Activated CD8-positive, alpha-beta memory T cell treated with anti-CD3 and anti-CD28 coated beads for 48 hours (primary cell): ENCODE data around the gene HADH.
"Not testable (repeated sequence)": the region's sequence is repeated elsewhere in the genome, so short reads cannot be mapped to it uniquely, and the experiment has no call there.

Source experiments
- DNase-seq, 3 experiments: peaks; one replicate each; pipeline ENCODE4 v3.0.0-alpha.2; 2020; ENCODE audit warnings: low read depth in 2 of 3, low spot score in 2 of 3

Gene HADH

GRCh38 chr4:107989537-107990386 is at the start of gene HADH:
Gene HADH (plus strand): TSS chr4:107989889. CDS start chr4:107989933, 44 bp downstream.
- peak; percentile 72 to 86 (median 80) for DNase-seq

DNA sequence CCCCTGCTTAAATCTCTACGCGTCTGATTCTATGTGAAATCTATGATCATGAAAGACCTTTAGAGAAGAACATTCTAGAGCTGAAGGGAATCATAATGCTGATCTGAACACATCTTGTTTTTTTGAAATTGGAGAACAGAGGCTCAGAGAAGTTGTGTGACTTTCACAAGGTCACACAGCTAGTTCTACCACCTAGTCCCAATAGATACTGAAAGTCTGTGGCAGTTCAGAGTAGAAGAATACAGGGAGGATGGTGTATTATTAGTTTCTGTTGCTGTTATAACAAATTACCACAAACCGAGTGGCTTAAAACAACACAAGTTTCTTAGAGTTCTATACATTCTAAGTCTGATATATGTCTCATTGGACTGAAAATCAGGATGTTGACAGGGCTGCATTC is 43.9 kb upstream of the HADH start:
- no peak for DNase-seq

GRCh38 chr4:107950746-107951540 is 38.7 kb upstream of the HADH start:
- DNase-seq, result no peak

DNA sequence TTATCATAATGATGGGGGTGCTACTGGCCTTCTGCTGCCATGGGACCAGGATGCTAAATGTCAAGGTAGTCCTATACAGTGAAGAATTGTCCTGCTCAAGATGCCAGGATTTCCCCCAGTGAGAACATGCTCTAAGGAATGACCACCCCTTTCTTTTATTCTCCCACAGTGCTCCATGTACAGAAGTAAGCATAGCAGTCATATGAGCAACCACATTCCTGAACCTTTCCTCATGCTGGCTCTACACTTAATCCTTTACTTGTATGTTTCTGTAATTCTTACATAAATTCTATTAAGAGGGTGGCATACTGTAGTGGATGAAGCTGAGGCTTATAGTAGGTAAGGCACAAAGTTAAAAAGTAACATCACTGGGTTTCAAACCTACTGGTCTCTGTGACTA is 38.1 kb upstream of the HADH start:
- DNase-seq, result no peak

GRCh38 chr4:107956011-107956410 is 33.7 kb upstream of the HADH start:
- DNase-seq, result no peak

DNA sequence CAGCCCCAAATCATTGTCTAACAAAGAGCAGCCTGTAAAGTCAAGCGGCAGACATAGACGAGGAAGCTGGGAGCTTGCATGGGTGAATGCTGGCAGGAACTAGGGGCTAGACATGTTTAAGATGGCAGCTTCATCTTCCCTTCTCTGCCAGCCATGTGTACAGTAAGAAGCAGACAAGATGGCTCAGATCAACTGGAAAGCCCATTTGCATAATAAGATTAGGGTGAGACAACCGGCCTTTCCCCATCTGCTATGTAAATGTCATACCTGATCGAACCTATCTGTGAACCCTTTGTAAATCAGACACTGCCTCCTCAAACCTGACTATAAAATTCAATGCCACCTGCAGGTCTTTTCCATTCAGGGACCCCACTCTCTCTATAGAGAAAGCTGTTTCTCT is 22.8 kb upstream of the HADH start:
- no peak for DNase-seq

DNA sequence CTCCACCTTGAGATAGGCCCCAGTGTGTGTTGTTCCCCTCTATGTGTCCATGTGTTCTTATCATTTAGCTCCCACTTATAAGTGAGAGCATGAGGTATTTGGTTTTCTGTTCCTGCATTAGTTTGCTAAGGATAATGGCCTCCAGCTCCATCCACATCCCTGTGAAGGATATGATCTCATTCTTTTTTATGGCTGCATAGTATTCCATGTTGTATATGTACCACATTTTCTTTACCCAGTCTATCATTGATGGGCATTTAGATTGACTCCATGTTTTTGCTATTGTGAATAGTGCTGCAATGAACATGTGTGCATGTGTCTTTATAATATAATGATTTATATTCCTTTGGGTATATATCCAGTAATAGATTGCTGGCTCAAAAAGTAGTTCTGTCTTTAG is 22.2 kb upstream of the HADH start:
- DNase-seq, result not testable (repeated sequence)

DNA sequence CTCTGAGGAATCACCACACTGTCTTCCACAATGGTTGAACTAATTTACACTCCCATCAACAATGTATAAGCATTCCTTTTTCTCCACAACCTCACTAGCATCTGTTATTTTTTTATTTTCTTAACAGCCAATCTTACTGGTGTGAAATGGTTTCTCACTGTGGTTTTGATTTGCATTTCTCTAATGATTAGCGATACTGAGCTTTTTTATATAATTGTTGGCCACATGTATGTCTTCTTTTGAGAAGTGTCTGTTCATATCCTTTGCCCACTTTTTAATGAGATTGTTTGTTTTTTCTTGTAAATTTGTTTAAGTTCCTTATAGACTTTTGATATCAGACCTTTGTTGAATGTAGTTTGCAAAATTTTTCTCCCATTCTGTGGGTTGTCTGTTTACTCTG is 21.8 kb upstream of the HADH start:
- not testable (repeated sequence) for DNase-seq

GRCh38 chr4:107970063-107970798 is 19.5 kb upstream of the HADH start:
- DNase-seq, result no peak

GRCh38 chr4:107972605-107973004 is 17.1 kb upstream of the HADH start:
- DNase-seq, result no peak

DNA sequence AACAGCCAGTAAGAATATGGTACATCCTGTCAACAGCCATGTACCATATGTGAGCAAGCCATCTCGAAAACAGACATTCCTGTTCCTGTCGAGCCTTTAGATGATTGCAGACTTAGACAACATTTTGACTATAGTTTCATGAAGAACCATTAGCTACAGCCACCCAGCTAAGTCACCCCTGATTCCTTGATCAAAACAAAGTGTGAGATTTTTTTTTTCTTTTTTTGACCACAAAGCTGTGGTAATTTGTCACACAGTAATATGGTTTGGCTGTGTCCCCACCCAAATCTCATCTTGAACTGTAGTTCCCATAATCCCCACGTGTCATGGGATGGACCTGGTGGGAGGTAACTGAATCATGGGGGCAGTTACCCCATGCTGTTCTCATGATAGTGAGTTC is 15.2 kb upstream of the HADH start:
- DNase-seq, result no peak

DNA sequence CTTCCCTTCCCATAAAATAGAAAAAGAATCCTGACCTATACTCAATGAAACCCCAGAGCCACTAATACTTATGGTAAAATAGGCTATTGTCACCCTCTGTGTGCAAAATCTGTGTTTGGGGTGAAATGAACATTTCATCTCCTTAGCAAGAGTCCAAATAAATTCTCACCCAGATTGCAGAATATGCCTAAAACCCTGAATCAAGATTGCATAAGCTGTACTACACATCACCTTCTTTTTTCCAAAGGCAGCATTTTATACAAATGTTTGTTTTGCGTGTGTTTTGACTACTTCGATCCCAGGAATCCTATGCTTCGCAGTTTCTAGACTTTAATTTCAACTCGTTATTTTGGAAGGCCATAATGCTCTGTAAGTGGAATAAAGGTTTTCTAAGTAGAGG is 12.2 kb upstream of the HADH start:
- no peak for DNase-seq

- no peak for DNase-seq
Observed at GRCh38 chr4:107977966-107978705, 11.6 kb upstream of the HADH start.

DNA sequence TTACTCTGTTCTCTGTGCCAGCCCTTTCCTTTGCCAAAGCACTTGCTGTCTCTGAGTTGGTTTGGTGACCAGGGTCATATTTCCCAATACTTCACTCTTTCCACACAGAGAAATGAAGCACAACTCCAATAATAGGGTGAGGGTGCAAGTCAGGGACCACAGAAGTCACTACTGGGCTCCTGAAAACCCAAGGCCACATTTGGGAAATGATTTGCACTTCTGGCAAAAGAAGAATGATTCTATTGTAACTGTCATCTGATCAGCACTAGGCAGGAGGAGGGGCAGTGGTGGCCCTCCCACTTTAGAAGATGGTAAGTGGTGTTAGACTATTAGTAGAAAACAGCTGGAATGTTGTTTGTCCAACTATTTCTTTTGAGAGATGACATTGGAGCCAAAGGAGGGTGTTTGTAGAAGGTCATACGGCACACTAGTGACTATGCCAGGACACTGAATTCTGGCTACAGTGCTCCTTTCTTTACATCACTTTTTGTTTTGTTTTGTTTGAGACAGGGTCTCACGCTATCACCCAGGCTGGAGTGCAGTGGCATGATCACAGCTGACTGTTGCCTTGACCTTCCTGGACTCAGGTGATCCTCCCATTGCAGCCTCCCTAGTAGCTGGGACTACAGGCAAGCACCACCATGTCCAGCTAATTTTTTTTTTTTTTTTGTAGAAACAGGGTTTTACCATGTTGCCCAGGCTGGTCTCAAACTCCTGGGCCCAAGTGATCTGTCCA is 10.8 kb upstream of the HADH start:
- DNase-seq, result no peak

DNA sequence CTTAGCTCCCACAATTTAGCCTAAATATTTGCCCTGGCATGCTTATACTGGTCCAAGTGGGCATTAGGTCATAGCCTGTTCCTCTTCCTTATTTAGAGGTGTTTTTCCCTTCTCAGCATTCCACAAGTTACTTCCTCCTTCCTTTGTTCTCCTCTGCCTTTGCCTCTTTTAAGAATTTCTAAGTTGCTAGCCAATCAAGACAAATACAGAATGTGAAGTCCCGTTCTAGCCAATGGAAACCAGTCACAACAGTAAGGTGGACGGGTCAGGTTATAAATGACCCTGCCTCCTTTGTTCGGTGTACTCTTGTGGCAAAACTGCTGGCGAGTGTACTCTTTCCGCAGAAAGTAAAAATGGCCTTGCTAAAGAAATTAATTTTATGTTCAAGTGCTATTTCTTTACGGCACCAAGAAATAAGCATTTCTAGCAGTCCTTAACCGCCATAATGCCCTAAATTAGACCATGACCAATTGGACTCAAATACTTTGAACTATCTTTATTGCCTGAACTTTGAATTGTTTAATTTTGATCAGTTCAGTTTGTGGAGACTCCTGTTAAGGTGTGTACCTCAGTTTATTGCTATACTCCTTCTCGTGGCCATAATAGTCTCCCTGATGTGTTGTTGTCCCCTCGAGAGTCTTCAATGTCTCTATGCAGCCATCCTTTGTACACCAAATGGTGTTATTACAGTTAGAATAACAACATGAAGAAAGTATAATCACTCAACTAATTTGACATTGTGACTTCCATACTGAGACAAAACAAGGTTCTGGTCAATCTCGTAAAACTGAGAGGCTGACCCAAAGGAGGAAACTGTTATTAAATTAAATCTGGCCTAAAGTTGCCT is 1.6 kb upstream of the HADH start:
- no peak for DNase-seq

- DNase-seq, result no peak
Observed at GRCh38 chr4:107988763-107989035, 990 bp upstream of the HADH start.

DNA sequence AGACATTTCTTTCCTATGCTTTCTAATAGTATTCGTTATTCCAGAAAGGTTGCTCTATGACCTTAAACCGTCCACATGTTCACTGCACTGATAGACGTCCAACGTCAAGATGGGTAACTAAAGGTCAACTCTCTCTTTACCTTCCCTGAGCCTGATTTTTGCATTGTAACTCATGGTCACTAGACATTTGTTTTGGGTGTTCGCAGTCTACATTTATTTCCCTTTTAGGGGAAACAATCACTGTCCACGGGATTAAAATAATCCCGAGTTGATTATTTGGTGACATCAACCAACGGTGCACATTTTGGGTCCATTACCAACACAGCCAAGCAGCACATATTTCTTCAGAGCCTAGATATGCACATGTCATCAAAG is 540 bp upstream of the HADH start:
- no peak for DNase-seq

GRCh38 chr4:107991945-107992630 is 2.4 kb downstream of the HADH start:
- DNase-seq, result no peak

DNA sequence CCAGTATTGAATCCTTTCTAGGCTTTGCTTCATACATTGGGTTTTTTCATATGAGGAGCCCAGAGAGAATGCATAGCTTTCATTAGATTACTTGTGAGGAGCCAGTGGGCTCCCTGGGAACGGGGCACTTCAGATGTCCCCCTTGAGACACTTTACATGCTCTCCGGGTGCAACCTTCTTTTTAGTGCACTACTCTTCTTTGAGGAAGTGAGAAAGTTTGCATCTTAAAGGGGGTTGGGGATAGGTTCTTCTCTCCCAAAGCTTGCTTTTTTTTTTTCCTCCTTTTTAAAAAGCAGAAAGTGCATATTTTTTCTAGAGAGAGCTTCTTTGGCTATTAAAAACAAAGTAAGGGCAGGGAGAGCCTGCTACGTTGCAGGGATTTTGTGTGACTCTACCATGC is 4.3 kb downstream of the HADH start:
- DNase-seq, result no peak
